Smooth muscle cell (in vitro differentiated cells): ENCODE measurements around the gene SLC6A18. TPM values are rescaled to one million over a fixed set of nuclear protein-coding genes. Genes with fewer than 3 reads are reported as not detected.

Experiments
- DNase-seq: peaks from one replicate; lab custom pipeline; 2025; ENCODE audit not compliant: unreplicated experiment; lab: John Stamatoyannopoulos, UW
- H2AFZ ChIP-seq: fragments of 200-600 bp; sonication (generic); 2 replicates; pipeline ENCODE4 v1.6.0; 2016; ENCODE audit warnings: antibody characterized with exemption, low read depth, mild to moderate bottlenecking
- H3F3A ChIP-seq: fragments of 200-600 bp; sonication (generic); 2 replicates; pipeline ENCODE4 v1.6.0; 2017; ENCODE audit warnings: antibody characterized with exemption, low read depth
- H3K27ac ChIP-seq: fragments of 200-600 bp; sonication (generic); 2 replicates; pipeline ENCODE4 v1.5.1; 2016; ENCODE audit warnings: low read depth, mild to moderate bottlenecking
- H3K27me3 ChIP-seq: fragments of 200-600 bp; sonication (generic); 2 replicates; pipeline ENCODE4 v1.6.1; 2016; ENCODE audit warnings: low read depth, mild to moderate bottlenecking
- H3K36me3 ChIP-seq: fragments of 200-600 bp; sonication (generic); 2 replicates; pipeline ENCODE4 v1.5.1; 2016; ENCODE audit warnings: low read depth
- H3K4me1 ChIP-seq: fragments of 200-600 bp; sonication (generic); 2 replicates; pipeline ENCODE4 v1.5.1; 2016; ENCODE audit warnings: low read depth
- H3K4me2 ChIP-seq: fragments of 200-600 bp; sonication (generic); 2 replicates; pipeline ENCODE4 v1.6.0; 2016; ENCODE audit warnings: mild to moderate bottlenecking
- H3K4me3 ChIP-seq: fragments of 200-600 bp; sonication (generic); 2 replicates; pipeline ENCODE4 v1.5.1; 2016; ENCODE audit warnings: mild to moderate bottlenecking
- H3K79me2 ChIP-seq: fragments of 200-600 bp; sonication (generic); 2 replicates; pipeline ENCODE4 v1.6.0; 2016; ENCODE audit warnings: low read depth, mild to moderate bottlenecking
- H3K9ac ChIP-seq: fragments of 200-600 bp; sonication (generic); 2 replicates; pipeline ENCODE4 v1.6.0; 2016; ENCODE audit warnings: low read depth
- H3K9me3 ChIP-seq: fragments of 200-600 bp; sonication (generic); replicated peaks from 2 replicates; pipeline ENCODE4 v1.5.1; 2016; ENCODE audit warnings: low read depth
- H4K20me1 ChIP-seq: fragments of 200-600 bp; sonication (generic); 2 replicates; pipeline ENCODE4 v1.6.0; 2016; ENCODE audit warnings: low read depth
- CTCF ChIP-seq: fragments of 200-600 bp; sonication (generic); IDR thresholded peaks from 2 replicates; pipeline ENCODE4 v1.5.1; 2017; ENCODE audit warnings: borderline replicate concordance, mild to moderate bottlenecking, antibody characterized with exemption; ENCODE audit not compliant: insufficient read depth, poor library complexity, severe bottlenecking
- WGBS: methylation state at CpG from one replicate; pipeline ENCODE4 v1.1.7; 2016; ENCODE audit warnings: low lambda C conversion rate; 5-methylcytosine and 5-hydroxymethylcytosine counted together
- polyA plus RNA-seq: library from polyadenylated mRNA; unstranded; fragments of >200 nt; fragmentation: Nextera tagmentation; extraction: Ambion mirVana; gene quantifications from 2 replicates; pipeline ENCODE4 v1.2.1, GENCODE V29; 2016
- total RNA-seq: library from RNA; depleted of rRNA; stranded (reverse); fragments of >200 nt; gene quantifications from 2 replicates; pipeline ENCODE4 v1.2.3, GENCODE V29; 2014

The SLC6A18 gene
- total and polyA plus RNA-seq, 2 experiments from 2014 or later, result not detected

- no peaks in the 10 kb centered on the region for H3K4me1 ChIP-seq
- 78% methylated on average over 12 of the region's 18 CpGs for WGBS
- no peaks in the 10 kb centered on the region for H3F3A ChIP-seq
- no peaks in the 10 kb centered on the region for H3K27me3 ChIP-seq
- no peak for DNase-seq
- H3K4me3 ChIP-seq, result no peak overlapping the region
- H3K27ac ChIP-seq, result no peak overlapping the region
- no peak for TF ChIP-seq CTCF
- H3K9me3 ChIP-seq, result no peaks in the 10 kb centered on the region
- no peak overlapping the region for H3K9ac ChIP-seq
- H3K79me2 ChIP-seq, result no peaks in the 10 kb centered on the region
- no peaks in the 10 kb centered on the region for H3K36me3 ChIP-seq
- H3K4me2 ChIP-seq, result no peak overlapping the region
- no peaks in the 10 kb centered on the region for H4K20me1 ChIP-seq
- H2AFZ ChIP-seq, result no peak overlapping the region
These were observed 32.1 kb upstream of the SLC6A18 start for GRCh38 chr5:1192971-1193590.

GRCh38 chr5:1193591-1193985 is 31.6 kb upstream of the SLC6A18 start:
- TF ChIP-seq CTCF, result no peak
- 88% methylated on average over 28 of the region's 28 CpGs for WGBS
- no peaks in the 10 kb centered on the region for H3K36me3 ChIP-seq
- H3K9me3 ChIP-seq, result no peaks in the 10 kb centered on the region
- no peak overlapping the region for H3K4me3 ChIP-seq
- no peak overlapping the region for H2AFZ ChIP-seq
- no peak for DNase-seq
- H3K27ac ChIP-seq, result no peak overlapping the region
- H3K4me1 ChIP-seq, result no peaks in the 10 kb centered on the region
- H3K9ac ChIP-seq, result no peak overlapping the region
- no peaks in the 10 kb centered on the region for H3K79me2 ChIP-seq
- H4K20me1 ChIP-seq, result no peaks in the 10 kb centered on the region
- H3K27me3 ChIP-seq, result no peaks in the 10 kb centered on the region
- H3F3A ChIP-seq, result no peaks in the 10 kb centered on the region
- H3K4me2 ChIP-seq, result no peak overlapping the region

DNA sequence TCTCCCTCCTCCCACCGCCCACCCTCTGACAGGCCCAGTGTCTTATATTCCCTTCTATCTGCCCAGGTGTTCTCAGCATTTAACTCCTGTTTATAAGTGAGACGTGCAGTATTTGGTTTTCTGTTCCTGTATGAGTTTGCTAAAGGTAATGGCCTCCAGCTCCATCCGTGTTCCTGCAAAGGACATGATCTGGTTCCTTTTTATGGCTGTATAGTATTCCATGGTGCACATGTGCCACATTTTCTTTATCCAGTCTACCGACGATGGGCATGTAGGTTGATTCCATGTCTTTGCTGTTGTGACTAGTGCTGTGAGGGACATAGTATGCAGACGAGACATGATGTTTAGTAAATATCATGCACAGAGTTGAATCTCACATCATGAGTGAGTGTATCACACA is 30.8 kb upstream of the SLC6A18 start:
- H3K4me1 ChIP-seq, result no peaks in the 10 kb centered on the region
- no peak overlapping the region for H3K4me2 ChIP-seq
- H3K9me3 ChIP-seq, result no peaks in the 10 kb centered on the region
- no peak for DNase-seq
- 87% methylated on average over 6 of the region's 6 CpGs for WGBS
- no peak overlapping the region for H3K4me3 ChIP-seq
- H3K9ac ChIP-seq, result no peak overlapping the region
- H3K27ac ChIP-seq, result no peak overlapping the region
- no peaks in the 10 kb centered on the region for H3F3A ChIP-seq
- H3K79me2 ChIP-seq, result no peaks in the 10 kb centered on the region
- no peak for TF ChIP-seq CTCF
- H3K27me3 ChIP-seq, result peaks cover 5% of the 10 kb centered on the region
- no peak overlapping the region for H2AFZ ChIP-seq
- H3K36me3 ChIP-seq, result no peaks in the 10 kb centered on the region
- H4K20me1 ChIP-seq, result no peaks in the 10 kb centered on the region

DNA sequence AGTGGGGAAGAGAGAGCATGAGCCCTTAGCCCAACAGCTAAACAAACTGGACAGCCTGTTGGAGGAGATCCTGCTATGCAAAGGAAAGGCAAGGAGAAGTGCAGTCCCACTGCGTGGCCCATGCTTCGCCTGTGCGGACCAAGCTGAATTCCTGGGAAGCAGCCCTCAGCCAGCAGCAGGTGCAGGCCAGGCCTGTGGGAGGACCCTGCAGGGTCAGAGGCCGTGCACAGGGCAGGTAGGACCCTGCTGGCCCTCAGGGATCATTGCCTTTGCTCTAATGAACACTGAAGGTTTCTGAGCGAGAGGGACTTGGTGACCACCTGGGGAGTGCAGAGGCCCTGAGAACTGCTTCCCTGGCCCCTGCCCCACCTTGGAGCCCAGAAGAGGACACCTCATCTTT is 29.7 kb upstream of the SLC6A18 start:
- 92% methylated on average over 5 of the region's 5 CpGs for WGBS
- Histone ChIP-seq H3K4me3 (no peak overlapping the region), H4K20me1 (no peaks in the 10 kb centered on the region), H3F3A (no peaks in the 10 kb centered on the region), H3K4me1 (no peaks in the 10 kb centered on the region), H3K4me2 (no peak overlapping the region), H3K36me3 (no peaks in the 10 kb centered on the region), H3K9ac (no peak overlapping the region), H3K27me3 (peaks cover 5% of the 10 kb centered on the region), H2AFZ (no peak overlapping the region), H3K27ac (no peak overlapping the region), H3K79me2 (no peaks in the 10 kb centered on the region), H3K9me3 (no peaks in the 10 kb centered on the region)
- no peak for TF ChIP-seq CTCF
- DNase-seq, result no peak
